ENCODE data around the gene TFDP1. TPM values are rescaled to one million over a fixed set of nuclear protein-coding genes. Genes with fewer than 3 reads are reported as not detected.
A peak's percentile ranks its signal among the peaks of the same experiment; 100 is the strongest.

The TFDP1 gene
- total RNA-seq, 1 experiment from 2014 or later, result 140 TPM

DNA sequence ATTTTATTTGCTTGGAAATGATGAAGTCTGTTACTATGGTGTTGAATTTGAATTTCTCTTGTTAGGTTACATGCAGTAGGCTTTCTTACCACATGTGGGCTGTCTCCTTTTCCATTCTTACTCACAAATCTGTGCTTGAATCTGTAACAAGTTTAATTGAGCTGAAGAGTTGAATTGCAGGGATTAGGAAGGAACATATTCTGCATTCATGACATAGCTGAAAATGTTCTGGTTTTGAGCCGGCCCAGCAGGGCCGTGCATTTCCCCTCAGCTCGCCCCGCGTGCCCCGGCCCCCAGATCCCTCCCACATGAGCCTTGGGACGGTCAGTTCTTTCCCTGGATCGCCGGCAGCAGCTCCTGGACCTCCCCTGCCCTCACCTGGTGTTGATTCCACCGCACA, 28.1 kb downstream of the TFDP1 start:
- Mint-ChIP-seq H3K36me3 (ENCODE audit: insufficient read depth, unreplicated experiment) (peaks cover 55% of the 10 kb centered on the region), H3K27me3 (ENCODE audit: insufficient read depth, unreplicated experiment) (no peaks in the 10 kb centered on the region), H3K27ac (ENCODE audit: unreplicated experiment) (no peak overlapping the region), H3K4me3 (ENCODE audit: unreplicated experiment) (no peak overlapping the region), H3K9me3 (ENCODE audit: unreplicated experiment) (no peaks in the 10 kb centered on the region), H3K4me1 (ENCODE audit: low read depth, unreplicated experiment) (no peaks in the 10 kb centered on the region)
- no peak overlapping the region for H3K4me3 ChIP-seq (ENCODE audit: low read depth, low read length)
- TF ChIP-seq CTCF (IDR thresholded peaks at IDR 0.05; ENCODE audit: insufficient read depth in 1 of 2, low read depth in 1 of 2, low read length in 1 of 2, severe bottlenecking in 1 of 2, unreplicated experiment in 1 of 2), result no peak
- no peaks in the 10 kb centered on the region for H3K9me3 ChIP-seq
- POLR2A ChIA-PET, result no interaction called here
- CTCF ChIA-PET, result no interaction called here
- H3K27me3 ChIP-seq (replicated peaks; ENCODE audit: control insufficient read depth, insufficient read depth, low read length), result no peaks in the 10 kb centered on the region
- DNase-seq, result no peak
- H3K36me3 ChIP-seq (ENCODE audit: control insufficient read depth, insufficient read depth, low read length), result peaks cover 8% of the 10 kb centered on the region
- intact Hi-C loops (cut with micrococcal nuclease; ENCODE audit: unreplicated experiment), result no loop called here
- no peaks in the 10 kb centered on the region for H3K4me1 ChIP-seq
- no TSS peak for BruUV-seq (replicated peaks)

DNA sequence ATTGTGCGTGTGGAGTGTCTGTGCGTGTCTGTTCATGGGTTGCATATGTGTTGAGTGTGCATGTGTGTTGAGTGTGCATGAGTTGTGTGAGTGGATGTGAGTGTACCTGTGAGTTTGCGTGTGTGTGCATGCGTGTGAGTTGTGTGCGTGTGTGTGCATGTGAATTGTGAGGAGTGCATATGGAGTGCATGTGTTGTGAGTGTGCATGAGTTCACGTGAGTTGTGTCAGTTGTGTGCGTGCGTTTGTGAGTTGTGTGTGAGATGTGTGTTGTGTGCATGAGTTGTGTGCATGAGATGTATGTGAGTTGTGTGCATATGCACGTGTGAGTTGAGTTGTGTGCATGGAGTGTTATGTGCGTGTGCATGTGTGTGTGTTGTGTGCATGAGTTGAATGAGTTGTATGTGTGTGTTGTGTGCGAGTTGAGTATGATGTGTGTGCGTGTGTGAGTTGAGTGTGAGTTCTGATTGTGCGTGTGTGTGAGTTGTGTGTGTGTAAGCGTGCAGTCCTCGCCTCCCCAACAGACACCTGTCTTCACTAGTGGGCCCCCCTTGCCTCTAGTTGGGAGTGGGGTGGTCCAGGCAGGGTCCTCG, 29.3 kb downstream of the TFDP1 start:
- intact Hi-C loops (cut with micrococcal nuclease; ENCODE audit: unreplicated experiment), result no loop called here

GRCh38 chr13:113616281-113616906, 31.8 kb downstream of the TFDP1 start:
- no peaks in the 10 kb centered on the region; the same call in 1 of the 2 replicates for H3K36me3 ChIP-seq (ENCODE audit: control insufficient read depth, insufficient read depth, low read length)
- ChIA-PET POLR2A (no interaction called here), CTCF (interaction anchor here (0.6 kb wide), 1 partner anchor 22 kb away, joined by 5 read pairs; no protein-coding TSS in a partner anchor)
- H3K4me3 ChIP-seq (ENCODE audit: low read depth, low read length), result no peak overlapping the region
- intact Hi-C loops (cut with micrococcal nuclease; ENCODE audit: unreplicated experiment), result no loop called here
- H3K4me1 ChIP-seq, result no peaks in the 10 kb centered on the region
- no peaks in the 10 kb centered on the region for H3K9me3 Mint-ChIP-seq (ENCODE audit: unreplicated experiment)
- H3K27me3 ChIP-seq (replicated peaks; ENCODE audit: control insufficient read depth, insufficient read depth, low read length), result no peaks in the 10 kb centered on the region
- peaks cover 49% of the 10 kb centered on the region for H3K36me3 Mint-ChIP-seq (ENCODE audit: insufficient read depth, unreplicated experiment)
- no peaks in the 10 kb centered on the region for H3K9me3 ChIP-seq
- no peak overlapping the region for H3K4me3 Mint-ChIP-seq (ENCODE audit: unreplicated experiment)
- TF ChIP-seq CTCF (IDR thresholded peaks at IDR 0.05; ENCODE audit: insufficient read depth in 1 of 2, low read depth in 1 of 2, low read length in 1 of 2, severe bottlenecking in 1 of 2, unreplicated experiment in 1 of 2), result no peak
- H3K27me3 Mint-ChIP-seq (ENCODE audit: insufficient read depth, unreplicated experiment), result no peaks in the 10 kb centered on the region
- no TSS peak for BruUV-seq (replicated peaks)
- H3K4me1 Mint-ChIP-seq (ENCODE audit: low read depth, unreplicated experiment), result no peaks in the 10 kb centered on the region
- H3K27ac Mint-ChIP-seq (ENCODE audit: unreplicated experiment), result no peak overlapping the region
- no peak for DNase-seq

More for the DNA sequence above, 29.3 kb downstream of the TFDP1 start:
- no peak overlapping the region for H3K4me3 ChIP-seq (ENCODE audit: low read depth, low read length)
- TSS peak; percentile 9 for BruUV-seq (replicated peaks)
- H3K4me1 ChIP-seq, result no peaks in the 10 kb centered on the region
- no peaks in the 10 kb centered on the region for H3K4me1 Mint-ChIP-seq (ENCODE audit: low read depth, unreplicated experiment)
- no peaks in the 10 kb centered on the region for H3K9me3 ChIP-seq
- H3K36me3 ChIP-seq (ENCODE audit: control insufficient read depth, insufficient read depth, low read length), result peaks cover 3% of the 10 kb centered on the region; the same call in 1 of the 2 replicates
- no peak overlapping the region for H3K4me3 Mint-ChIP-seq (ENCODE audit: unreplicated experiment)
- ChIA-PET POLR2A (no interaction called here), CTCF (no interaction called here)
- no peaks in the 10 kb centered on the region for H3K9me3 Mint-ChIP-seq (ENCODE audit: unreplicated experiment)
- TF ChIP-seq CTCF (IDR thresholded peaks at IDR 0.05; ENCODE audit: insufficient read depth in 1 of 2, low read depth in 1 of 2, low read length in 1 of 2, severe bottlenecking in 1 of 2, unreplicated experiment in 1 of 2), result no peak
- no peaks in the 10 kb centered on the region for H3K27me3 ChIP-seq (replicated peaks; ENCODE audit: control insufficient read depth, insufficient read depth, low read length)
- no peak for DNase-seq
- no peaks in the 10 kb centered on the region for H3K27me3 Mint-ChIP-seq (ENCODE audit: insufficient read depth, unreplicated experiment)
- H3K27ac Mint-ChIP-seq (ENCODE audit: unreplicated experiment), result no peak overlapping the region
- peaks cover 53% of the 10 kb centered on the region for H3K36me3 Mint-ChIP-seq (ENCODE audit: insufficient read depth, unreplicated experiment)

All from Caco-2 (cell line).